SJSA1 (cell line): ENCODE data around the gene PRKAB1. TPM values are rescaled to one million over a fixed set of nuclear protein-coding genes. Genes with fewer than 3 reads are reported as not detected.

Experiments used
- DNase-seq, 2 experiments: peaks; one replicate each; pipeline ENCODE4 v3.0.0-alpha.2; 2015 to 2020; ENCODE audit warnings: low spot score in 2 of 2, low read depth in 1 of 2
- H3K27ac ChIP-seq: fragments of 250-450 bp; sonication (Bioruptor Pico); 2 replicates; pipeline ENCODE4 v1.5.1; 2020; ENCODE audit warnings: mild to moderate bottlenecking, moderate library complexity
- H3K27me3 ChIP-seq: fragments of 250-450 bp; sonication (Bioruptor Pico); replicated peaks from 2 replicates; pipeline ENCODE4 v1.5.1; 2020; ENCODE audit warnings: mild to moderate bottlenecking, moderate library complexity
- H3K36me3 ChIP-seq: fragments of 250-450 bp; sonication (Bioruptor Pico); 2 replicates; pipeline ENCODE4 v1.5.1; 2020; ENCODE audit warnings: mild to moderate bottlenecking
- H3K4me1 ChIP-seq: fragments of 250-450 bp; sonication (Bioruptor Pico); replicated peaks from 2 replicates; pipeline ENCODE4 v1.6.1; 2021; ENCODE audit warnings: mild to moderate bottlenecking
- H3K4me3 ChIP-seq: fragments of 250-450 bp; sonication (Bioruptor Pico); 2 replicates; pipeline ENCODE4 v1.5.1; 2020; ENCODE audit warnings: mild to moderate bottlenecking
- H3K9me3 ChIP-seq: fragments of 250-450 bp; sonication (Bioruptor Pico); replicated peaks from 2 replicates; pipeline ENCODE4 v1.5.1; 2020; ENCODE audit warnings: mild to moderate bottlenecking
- total RNA-seq: library from RNA; depleted of rRNA; stranded (reverse); fragments of >200 nt; shearing (Covaris generic); gene quantifications from 2 replicates; pipeline ENCODE4 v1.2.3, GENCODE V29; 2014; rRNA removed

PRKAB1 gene
- total RNA-seq, 1 experiment from 2014 or later, result 9.3 TPM

DNA sequence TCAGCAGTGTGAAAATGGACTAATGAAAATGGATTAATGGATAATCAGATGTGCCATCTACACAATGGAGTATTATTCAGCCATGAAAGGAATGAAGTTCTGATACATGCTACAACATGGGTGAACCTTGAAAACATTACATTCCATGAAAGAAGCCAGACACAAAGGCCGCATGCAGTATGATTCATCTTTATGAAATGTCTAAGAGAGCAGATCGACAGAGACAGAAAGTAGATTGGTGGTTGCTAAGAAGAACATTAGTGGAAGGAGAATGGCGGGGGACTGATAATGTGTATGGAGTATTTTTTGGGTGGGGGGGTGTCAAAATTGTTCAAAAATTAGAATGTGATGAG, 47.3 kb downstream of the PRKAB1 start:
- Histone ChIP-seq H3K4me1 (peaks cover 18% of the 10 kb centered on the region), H3K27me3 (no peaks in the 10 kb centered on the region), H3K36me3 (peaks cover 80% of the 10 kb centered on the region), H3K27ac (0 out of 2 replicates have a peak overlapping the region, but pooled peaks have one; percentile 2), H3K4me3 (no peak overlapping the region), H3K9me3 (no peaks in the 10 kb centered on the region)
- DNase-seq, result peak in 1 of 2 experiments; percentile 2

DNA sequence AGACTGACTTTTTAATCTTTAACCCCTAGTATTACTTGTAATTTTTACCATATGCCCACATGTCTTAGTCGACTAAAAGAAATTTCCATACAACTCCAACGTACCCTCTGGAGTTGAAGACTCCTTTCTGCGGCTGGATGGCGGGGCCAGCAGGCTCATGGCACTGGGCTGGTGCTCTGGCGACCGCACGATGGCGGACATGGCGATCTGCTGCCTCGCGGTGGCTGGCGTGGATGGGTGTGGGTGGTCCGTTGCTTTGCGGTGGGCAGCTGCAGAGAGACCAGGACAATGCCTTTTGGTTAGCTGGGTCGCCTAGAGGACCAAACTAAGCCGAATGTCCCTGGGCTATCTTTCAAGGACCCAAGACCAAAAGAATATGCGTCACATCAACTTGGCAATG, 50.2 kb downstream of the PRKAB1 start:
- no peaks in the 10 kb centered on the region for H3K9me3 ChIP-seq
- no peak overlapping the region for H3K4me3 ChIP-seq
- no peaks in the 10 kb centered on the region for H3K27me3 ChIP-seq
- H3K27ac ChIP-seq, result no peak overlapping the region
- H3K4me1 ChIP-seq, result peaks cover 18% of the 10 kb centered on the region
- peaks cover 74% of the 10 kb centered on the region for H3K36me3 ChIP-seq
- no peak for DNase-seq

DNA sequence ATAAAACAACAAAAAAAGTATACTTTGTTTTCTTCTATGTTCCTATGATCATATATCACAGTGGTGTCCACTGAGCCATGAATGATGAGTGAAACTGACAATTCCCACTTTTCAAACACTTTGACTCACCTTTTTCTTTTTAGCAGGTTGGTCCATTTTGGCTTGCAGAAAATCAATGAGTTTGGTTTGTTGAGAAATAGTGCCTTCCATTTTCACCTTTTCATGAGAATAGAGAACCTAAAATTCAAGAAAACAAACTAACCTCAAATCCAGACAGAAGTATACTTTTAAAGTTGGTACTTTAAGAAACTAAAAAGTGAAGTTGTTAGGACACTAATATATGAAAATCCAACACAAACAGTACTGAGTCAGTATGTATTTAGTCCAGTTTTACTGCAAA, 52.4 kb downstream of the PRKAB1 start:
- Histone ChIP-seq H3K27ac (no peak overlapping the region), H3K9me3 (no peaks in the 10 kb centered on the region), H3K36me3 (peaks cover 55% of the 10 kb centered on the region), H3K4me3 (no peak overlapping the region), H3K27me3 (no peaks in the 10 kb centered on the region), H3K4me1 (peaks cover 16% of the 10 kb centered on the region)
- no peak for DNase-seq

DNA sequence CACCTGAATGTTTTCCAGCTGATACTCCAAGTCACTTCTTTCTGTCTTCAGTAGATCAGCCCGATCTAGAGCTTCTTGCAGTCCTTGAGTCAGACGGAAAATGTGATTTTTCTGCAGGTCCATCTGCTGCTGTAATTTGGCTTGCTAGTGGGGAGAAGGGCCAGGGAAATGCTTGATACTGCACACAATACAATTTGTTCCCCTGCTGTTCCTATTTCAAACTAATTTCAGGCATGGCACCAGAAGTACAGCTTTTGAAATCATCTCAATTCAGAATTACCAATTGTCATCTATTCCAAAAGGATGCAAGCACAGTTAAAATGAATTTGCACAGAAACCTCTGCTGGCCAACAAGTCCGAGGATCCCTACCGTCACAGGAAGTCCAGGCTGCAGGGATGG, 53.4 kb downstream of the PRKAB1 start:
- DNase-seq, result no peak
- Histone ChIP-seq H3K27me3 (no peaks in the 10 kb centered on the region), H3K27ac (no peak overlapping the region), H3K36me3 (peaks cover 48% of the 10 kb centered on the region), H3K9me3 (no peaks in the 10 kb centered on the region), H3K4me1 (peaks cover 8% of the 10 kb centered on the region), H3K4me3 (no peak overlapping the region)

DNA sequence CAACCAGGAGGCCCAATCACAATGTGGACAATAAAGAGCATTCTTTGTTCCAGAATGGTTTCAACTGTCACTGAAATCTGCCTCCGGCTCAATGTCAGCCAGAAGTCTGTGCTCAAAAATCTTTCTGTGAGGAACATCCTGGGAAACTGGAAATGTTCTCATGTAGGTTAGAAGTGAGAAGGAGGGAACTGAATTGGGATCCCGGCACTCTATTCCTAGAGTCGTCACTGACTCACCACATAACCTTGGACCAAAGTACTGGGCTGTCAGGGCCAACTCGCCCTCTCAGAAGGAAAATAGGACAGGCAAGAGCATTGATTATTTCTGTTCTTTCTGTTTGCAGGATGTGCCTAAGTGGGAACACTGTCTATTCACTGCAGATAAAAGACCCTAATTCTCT, 57.6 kb downstream of the PRKAB1 start:
- H3K9me3 ChIP-seq, result no peaks in the 10 kb centered on the region
- H3K27ac ChIP-seq, result no peak overlapping the region
- no peaks in the 10 kb centered on the region for H3K27me3 ChIP-seq
- peaks cover 49% of the 10 kb centered on the region for H3K36me3 ChIP-seq
- H3K4me3 ChIP-seq, result no peak overlapping the region
- DNase-seq, result no peak
- no peaks in the 10 kb centered on the region for H3K4me1 ChIP-seq

DNA sequence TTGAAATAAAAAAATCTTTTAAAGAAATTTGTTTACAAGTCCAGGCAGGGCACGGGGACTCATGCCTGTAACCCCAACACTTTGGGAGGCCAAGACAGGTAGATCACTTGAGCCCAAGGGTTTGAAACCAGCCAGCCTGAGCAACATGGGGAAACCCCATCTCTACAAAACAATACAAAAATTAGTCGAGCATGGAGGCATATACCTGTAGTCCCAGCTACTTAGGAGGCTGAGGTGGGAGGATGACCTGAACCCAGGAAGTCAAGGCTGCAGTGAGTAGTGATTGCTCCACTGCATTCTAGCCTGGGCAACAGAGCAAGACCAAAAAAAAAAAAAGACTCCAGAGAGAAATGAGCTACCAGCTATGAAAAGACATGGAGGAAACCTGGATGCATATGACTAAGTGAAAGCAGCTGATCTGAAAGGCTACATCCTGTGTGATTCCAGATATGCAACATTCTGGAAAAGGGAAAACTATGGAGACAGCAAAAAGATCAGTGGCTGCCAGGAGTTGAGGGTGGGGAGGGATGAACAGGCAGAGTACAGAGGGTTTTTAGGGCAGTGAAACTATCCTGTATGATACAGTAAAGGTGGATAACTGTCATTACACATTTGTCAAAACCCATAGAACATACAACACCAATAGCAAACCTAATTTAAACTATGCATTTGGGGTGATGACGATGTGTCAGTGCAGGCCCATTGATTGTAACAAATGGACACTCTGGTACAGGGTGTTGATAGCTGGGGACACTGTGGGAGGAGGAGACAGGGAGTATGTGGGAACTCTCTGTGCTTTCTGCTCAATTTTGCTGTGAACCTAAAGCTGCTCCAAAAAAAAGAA, 59.9 kb downstream of the PRKAB1 start:
- no peak for DNase-seq
- Histone ChIP-seq H3K9me3 (no peaks in the 10 kb centered on the region), H3K4me1 (no peaks in the 10 kb centered on the region), H3K27ac (no peak overlapping the region), H3K27me3 (no peaks in the 10 kb centered on the region), H3K36me3 (peaks cover 39% of the 10 kb centered on the region), H3K4me3 (no peak overlapping the region)

DNA sequence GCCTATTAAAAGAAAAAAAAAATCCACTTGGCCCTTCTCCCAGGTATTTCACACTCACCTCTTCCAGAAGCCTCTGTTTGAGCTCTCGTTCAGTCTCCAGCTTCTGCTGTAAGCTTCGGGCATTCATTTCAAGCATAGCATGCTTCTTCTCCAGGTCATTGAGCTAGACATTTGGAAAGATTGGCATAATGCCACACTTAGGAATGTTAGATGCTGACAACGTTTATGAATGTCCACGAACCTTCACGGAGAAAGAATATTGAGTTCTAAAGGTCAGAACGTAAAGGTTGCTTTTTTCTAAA, 60.5 kb downstream of the PRKAB1 start:
- Histone ChIP-seq H3K27ac (no peak overlapping the region), H3K9me3 (no peaks in the 10 kb centered on the region), H3K4me1 (no peaks in the 10 kb centered on the region), H3K4me3 (no peak overlapping the region), H3K27me3 (no peaks in the 10 kb centered on the region), H3K36me3 (peaks cover 41% of the 10 kb centered on the region)
- DNase-seq, result no peak

DNA sequence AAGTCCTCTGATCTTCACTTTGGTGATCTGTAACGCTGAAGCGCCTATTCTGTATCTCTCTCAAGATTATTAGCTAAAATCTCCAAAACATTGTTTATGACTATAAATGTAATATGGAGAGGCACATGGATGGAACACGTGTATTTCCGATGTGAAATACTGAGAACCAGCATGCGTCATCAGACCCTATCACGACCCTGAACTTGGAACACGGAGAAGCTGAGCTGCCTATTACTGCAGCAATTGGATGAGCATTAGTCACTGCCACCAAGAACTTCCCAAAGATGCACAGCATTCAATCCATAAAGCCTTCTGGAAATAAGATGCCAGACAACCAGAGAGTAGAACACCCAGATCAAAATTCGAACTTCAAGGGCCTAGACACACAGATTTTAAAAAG, 61.9 kb downstream of the PRKAB1 start:
- DNase-seq, result no peak
- peaks cover 49% of the 10 kb centered on the region for H3K36me3 ChIP-seq
- H3K4me1 ChIP-seq, result no peaks in the 10 kb centered on the region
- no peaks in the 10 kb centered on the region for H3K27me3 ChIP-seq
- H3K27ac ChIP-seq, result no peak overlapping the region
- no peaks in the 10 kb centered on the region for H3K9me3 ChIP-seq
- no peak overlapping the region for H3K4me3 ChIP-seq

DNA sequence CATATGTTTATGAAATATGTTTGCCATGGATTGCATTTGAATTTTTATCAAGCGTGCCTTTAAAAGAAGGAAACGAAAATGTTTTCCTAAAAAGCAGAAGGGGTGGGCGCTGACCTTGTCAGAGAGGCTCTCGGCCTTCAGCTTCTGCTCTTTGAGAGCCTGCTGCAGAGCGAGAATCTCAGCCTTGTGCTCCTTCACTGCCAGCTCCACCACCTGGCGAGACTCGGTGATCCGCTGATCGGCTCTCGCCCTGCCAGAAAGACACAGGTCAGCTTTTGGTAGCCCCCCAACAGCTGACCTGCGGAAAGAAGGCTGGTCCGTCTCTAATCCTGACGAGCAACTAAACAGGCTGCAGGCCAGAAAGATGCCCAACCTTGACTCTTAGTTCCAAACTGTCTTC, 62.4 kb downstream of the PRKAB1 start:
- no peak for DNase-seq
- no peaks in the 10 kb centered on the region for H3K4me1 ChIP-seq
- no peaks in the 10 kb centered on the region for H3K27me3 ChIP-seq
- no peaks in the 10 kb centered on the region for H3K9me3 ChIP-seq
- H3K36me3 ChIP-seq, result peaks cover 54% of the 10 kb centered on the region
- no peak overlapping the region for H3K27ac ChIP-seq
- no peak overlapping the region for H3K4me3 ChIP-seq

Other genes with a start within 250 kb of the PRKAB1 start
- not detected in 2 replicates for gene TMEM233, start 74.4 kb upstream of the PRKAB1 start, total RNA-seq
- 21.1 and 33.7 TPM in 2 replicates for gene CIT, start 209.2 kb downstream of the PRKAB1 start, total RNA-seq